Gastroesophageal sphincter (tissue), 3 donors: ENCODE measurements around the gene ZNF775.

Experiments
- POLR2AphosphoS5 ChIP-seq: sonication (generic); formaldehyde crosslinking; IDR thresholded peaks from one replicate; pipeline ENCODE4 v1.6.1; 2017; ENCODE audit warnings: antibody characterized with exemption
- TF ChIP-seq, protein P1 (sequence below), 4 experiments: fragments of 200-600 bp in 2 of 4; fragments of 450-650 bp in 2 of 4; sonication (generic) in 1 of 4; IDR thresholded peaks; one replicate each; pipeline ENCODE4 v1.5.1; 2017 to 2019; ENCODE audit warnings: antibody characterized with exemption in 4 of 4, mild to moderate bottlenecking in 2 of 4, moderate library complexity in 2 of 4

- TF ChIP-seq, protein P1, sequence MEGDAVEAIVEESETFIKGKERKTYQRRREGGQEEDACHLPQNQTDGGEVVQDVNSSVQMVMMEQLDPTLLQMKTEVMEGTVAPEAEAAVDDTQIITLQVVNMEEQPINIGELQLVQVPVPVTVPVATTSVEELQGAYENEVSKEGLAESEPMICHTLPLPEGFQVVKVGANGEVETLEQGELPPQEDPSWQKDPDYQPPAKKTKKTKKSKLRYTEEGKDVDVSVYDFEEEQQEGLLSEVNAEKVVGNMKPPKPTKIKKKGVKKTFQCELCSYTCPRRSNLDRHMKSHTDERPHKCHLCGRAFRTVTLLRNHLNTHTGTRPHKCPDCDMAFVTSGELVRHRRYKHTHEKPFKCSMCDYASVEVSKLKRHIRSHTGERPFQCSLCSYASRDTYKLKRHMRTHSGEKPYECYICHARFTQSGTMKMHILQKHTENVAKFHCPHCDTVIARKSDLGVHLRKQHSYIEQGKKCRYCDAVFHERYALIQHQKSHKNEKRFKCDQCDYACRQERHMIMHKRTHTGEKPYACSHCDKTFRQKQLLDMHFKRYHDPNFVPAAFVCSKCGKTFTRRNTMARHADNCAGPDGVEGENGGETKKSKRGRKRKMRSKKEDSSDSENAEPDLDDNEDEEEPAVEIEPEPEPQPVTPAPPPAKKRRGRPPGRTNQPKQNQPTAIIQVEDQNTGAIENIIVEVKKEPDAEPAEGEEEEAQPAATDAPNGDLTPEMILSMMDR (IDR thresholded peaks at IDR 0.05), result no peak
- no peak for TF ChIP-seq POLR2AphosphoS5
Measured at GRCh38 chr7:150365673-150366398, 13.3 kb upstream of the ZNF775 start.
